ENCODE results near the gene SYNPR.

SYNPR gene

GRCh38 chr3:63304421-63304820, 26.3 kb downstream of the SYNPR start:
- DNase-seq (ENCODE audit: low read depth in 2 of 2): no peak

DNA sequence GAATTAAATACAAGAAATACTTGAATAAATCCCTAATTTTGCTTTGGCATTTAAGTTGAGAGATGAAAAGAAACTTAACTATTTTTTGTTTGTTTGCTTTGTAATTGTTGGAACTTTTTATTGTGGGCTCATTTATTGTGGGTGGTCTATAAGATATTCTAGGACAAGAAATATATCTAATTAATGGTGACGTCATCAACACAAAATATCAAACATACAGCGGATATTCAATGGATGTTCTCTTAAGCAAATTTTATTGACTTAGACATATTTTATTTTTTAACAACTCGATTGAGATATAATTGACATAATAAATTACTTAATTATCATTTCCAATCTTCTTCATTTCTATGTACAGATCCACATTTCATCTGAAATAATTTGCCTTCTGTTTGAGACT, 30.0 kb downstream of the SYNPR start:
- DNase-seq (ENCODE audit: low read depth in 2 of 2): no peak

GRCh38 chr3:63309768-63310167, 31.7 kb downstream of the SYNPR start:
- no peak for DNase-seq (ENCODE audit: low read depth in 2 of 2)

DNA sequence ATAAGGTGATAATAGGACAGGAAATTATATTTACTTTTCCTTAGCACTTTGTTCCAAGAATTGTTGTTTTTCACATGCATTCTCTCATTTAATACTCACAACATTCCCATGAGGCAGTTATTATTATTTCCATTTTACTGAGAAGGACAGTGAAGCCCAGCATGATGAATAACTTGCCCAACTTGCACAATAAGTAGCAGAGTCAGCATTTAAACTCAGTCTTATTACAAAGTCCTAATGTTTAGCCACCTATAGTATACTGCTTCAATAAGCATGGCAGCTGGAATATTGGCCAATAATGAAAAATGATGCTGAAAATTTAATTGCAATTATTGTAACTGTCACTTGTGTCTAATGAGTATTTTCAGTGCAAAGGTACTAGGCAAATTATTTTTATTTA, 45.7 kb downstream of the SYNPR start:
- DNase-seq (ENCODE audit: low read depth in 2 of 2): no peak

DNA sequence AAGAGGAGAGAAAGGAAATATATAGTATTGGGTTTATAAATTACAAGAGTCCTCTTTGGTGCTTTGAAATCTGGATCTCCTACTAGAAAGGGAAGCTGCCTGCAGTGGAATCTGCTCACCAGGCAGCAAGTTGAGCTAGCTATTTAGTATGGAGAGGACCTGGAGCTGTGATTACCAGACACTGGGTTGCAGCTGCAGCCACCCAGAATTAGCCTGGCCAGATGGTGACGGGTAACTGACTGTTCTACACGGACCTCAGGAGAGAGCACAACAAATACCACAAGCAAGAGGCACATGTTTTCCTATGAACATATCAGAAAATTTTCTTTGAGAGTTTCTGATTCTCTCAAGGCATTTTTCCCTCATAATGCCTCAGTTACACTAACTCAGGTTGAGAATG, 46.5 kb downstream of the SYNPR start:
- no peak for DNase-seq (ENCODE audit: low read depth in 2 of 2)

- no peak for DNase-seq (ENCODE audit: low read depth in 2 of 2)
These were observed 47.3 kb downstream of the SYNPR start for GRCh38 chr3:63325386-63325785.

DNA sequence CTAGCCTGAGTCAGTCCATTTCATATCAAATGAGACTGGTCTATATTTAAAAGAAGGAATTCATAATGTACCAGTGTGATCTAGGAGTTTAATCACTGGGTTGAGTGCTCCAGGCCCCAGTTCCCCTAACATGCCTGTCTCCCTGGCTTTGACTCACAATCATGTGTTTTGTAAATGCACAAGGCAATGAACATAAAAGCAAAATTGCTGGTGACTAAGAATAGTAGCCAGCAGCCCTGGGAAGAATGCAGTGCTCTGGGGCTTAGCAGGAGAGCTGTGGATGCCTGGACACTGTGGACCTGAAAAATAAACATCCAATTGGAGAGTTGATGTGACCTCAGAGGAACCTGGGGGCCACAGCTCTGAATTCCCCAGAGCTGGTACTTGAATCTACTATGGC, 50.3 kb downstream of the SYNPR start:
- no peak for DNase-seq (ENCODE audit: low read depth in 2 of 2)

GRCh38 chr3:63331520-63331919, 53.4 kb downstream of the SYNPR start:
- DNase-seq (ENCODE audit: low read depth in 2 of 2): no peak

DNA sequence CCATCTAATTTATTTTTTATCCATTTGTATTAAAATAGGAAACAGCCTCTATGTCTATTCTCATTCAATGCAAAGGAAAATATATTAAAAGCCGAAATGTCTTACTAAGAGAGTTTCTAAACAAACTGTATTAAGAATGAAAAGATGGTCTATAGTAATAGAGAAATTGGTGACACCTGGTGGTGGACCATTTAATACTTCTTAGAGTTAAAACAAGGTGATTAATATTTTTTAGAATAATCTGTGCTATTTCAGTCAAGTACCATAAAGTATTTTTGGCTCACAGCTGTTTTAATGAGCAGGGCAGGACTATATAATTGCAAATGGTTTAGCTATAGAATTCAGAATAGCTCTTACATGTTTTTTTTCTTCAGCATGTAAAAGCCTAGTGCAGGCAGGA, 55.7 kb downstream of the SYNPR start:
- no peak for DNase-seq (ENCODE audit: low read depth in 2 of 2)

- no peak for DNase-seq (ENCODE audit: low read depth in 2 of 2)
These were observed 60.2 kb downstream of the SYNPR start for GRCh38 chr3:63338351-63338750.

- no peak for DNase-seq (ENCODE audit: low read depth in 2 of 2)
These were observed 65.6 kb downstream of the SYNPR start for GRCh38 chr3:63343674-63344073.

GRCh38 chr3:63344661-63345060, 66.6 kb downstream of the SYNPR start:
- no peak for DNase-seq (ENCODE audit: low read depth in 2 of 2)

GRCh38 chr3:63349583-63350573, 71.8 kb downstream of the SYNPR start:
- no peak for DNase-seq (ENCODE audit: low read depth in 2 of 2)

- DNase-seq (ENCODE audit: low read depth in 2 of 2): no peak
These were observed 73.3 kb downstream of the SYNPR start for GRCh38 chr3:63351159-63352007.

GRCh38 chr3:63352008-63352279, 73.8 kb downstream of the SYNPR start:
- no peak for DNase-seq (ENCODE audit: low read depth in 2 of 2)

DNA sequence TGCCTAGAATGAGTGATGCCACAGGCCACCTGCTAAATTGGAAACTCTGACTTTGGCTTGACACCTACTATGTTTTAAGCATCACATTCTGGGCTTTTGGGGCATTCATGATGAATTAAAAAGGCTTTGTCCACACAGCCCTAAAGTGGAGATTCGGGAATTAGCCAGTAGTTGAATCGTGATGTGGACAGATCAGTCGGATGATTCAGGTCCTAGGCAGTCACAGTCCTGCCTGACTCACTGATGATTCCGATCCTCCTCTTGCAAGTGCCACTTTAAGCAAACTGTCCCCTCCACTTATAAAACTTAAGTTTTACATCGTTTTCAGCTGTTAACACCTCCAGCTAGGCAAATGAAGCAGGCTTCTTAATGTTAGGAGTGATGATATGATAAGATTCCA, 75.3 kb downstream of the SYNPR start:
- DNase-seq (ENCODE audit: low read depth in 2 of 2): no peak

GRCh38 chr3:63354160-63354559, 76.1 kb downstream of the SYNPR start:
- DNase-seq (ENCODE audit: low read depth in 2 of 2): no peak

- no peak for DNase-seq (ENCODE audit: low read depth in 2 of 2)
These were observed 77.7 kb downstream of the SYNPR start for GRCh38 chr3:63355809-63356208.

DNA sequence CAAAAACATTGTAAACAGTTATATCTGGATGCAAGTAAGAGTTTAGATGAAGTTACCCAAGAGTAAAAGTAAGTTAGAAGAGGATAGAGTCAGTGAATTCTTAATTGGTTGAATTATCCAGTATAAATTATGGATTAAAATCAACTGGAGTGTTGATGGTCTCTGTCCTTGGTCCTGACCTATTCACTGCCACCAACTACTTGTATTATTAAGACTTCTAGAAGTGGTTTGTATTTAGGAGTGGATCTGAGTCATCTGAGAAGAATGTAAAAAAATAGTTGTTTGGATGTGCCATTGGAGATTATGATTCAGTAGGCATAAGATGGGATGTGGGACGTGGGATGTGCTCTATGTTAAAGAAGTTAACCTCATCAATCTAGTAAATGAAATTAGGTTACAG, 86.4 kb downstream of the SYNPR start:
- no peak for DNase-seq (ENCODE audit: low read depth in 2 of 2)

- no peak for DNase-seq (ENCODE audit: low read depth in 2 of 2)
These were observed 86.8 kb downstream of the SYNPR start for GRCh38 chr3:63364910-63365309.

GRCh38 chr3:63365671-63366070, 87.6 kb downstream of the SYNPR start:
- no peak for DNase-seq (ENCODE audit: low read depth in 2 of 2)

- DNase-seq (ENCODE audit: low read depth in 2 of 2): no peak
These were observed 92.0 kb downstream of the SYNPR start for GRCh38 chr3:63370094-63370493.

DNA sequence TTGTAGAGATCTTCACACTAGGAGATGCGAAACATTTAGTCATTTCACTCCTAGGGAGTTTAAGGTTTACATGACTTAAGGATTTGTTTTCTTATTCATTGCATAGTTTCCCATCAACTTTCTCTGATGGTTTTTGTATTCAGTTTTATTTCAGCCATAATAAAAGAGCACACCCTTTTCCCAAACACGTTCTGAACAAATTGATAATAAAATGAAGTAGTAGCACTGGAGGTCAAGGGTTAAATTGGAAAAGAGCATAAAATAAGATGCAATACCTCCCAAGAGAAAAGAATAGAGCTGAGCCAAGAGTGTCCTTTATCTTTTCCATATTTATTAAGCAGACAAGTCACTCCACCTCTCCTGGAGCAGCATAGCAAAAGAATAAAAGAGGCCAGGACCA, 104.9 kb downstream of the SYNPR start:
- DNase-seq (ENCODE audit: low read depth in 2 of 2): no peak

Measured in stimulated activated CD8-positive, alpha-beta memory T cell treated with anti-CD3 and anti-CD28 coated beads, Interleukin-2, amount 100 ng/mL, for 1 hour (primary cell).